Natural killer cell treated with Interleukin-12 subunit alpha and Interleukin-12 subunit beta and Interleukin-15 and Interleukin-18, amount 100 ng/mL, for 72 hours (primary cell): Measurements from ENCODE around the gene ACLY. TPM values are rescaled to one million over a fixed set of nuclear protein-coding genes. Genes with fewer than 3 reads are reported as not detected.
A peak's percentile ranks its signal among the peaks of the same experiment; 100 is the strongest.
"Not testable (repeated sequence)": the region's sequence is repeated elsewhere in the genome, so short reads cannot be mapped to it uniquely, and the experiment has no call there.

Experiments used
- ATAC-seq, 2 donors: fragments of 150-1000 bp; cut with Tn5 transposase in 1 of 2; sonication (Bioruptor Pico), chemical (Tn5 transposase) in 1 of 2; 2 replicates each; pipeline ENCODE4 v1.10.0; 2021
- DNase-seq: peaks from one replicate; pipeline ENCODE4 v3.0.0; 2022; ENCODE audit warnings: low spot score
- H3K27ac Mint-ChIP-seq, 2 donors: 1 replicate in 1 of 2; 2 replicates in 1 of 2; pipeline ENCODE4 v1.8.0; 2022; ENCODE audit warnings: mixed read lengths in 2 of 2, mild to moderate bottlenecking in 1 of 2, moderate library complexity in 1 of 2
- H3K27me3 Mint-ChIP-seq, 2 donors: 1 replicate in 1 of 2; 2 replicates in 1 of 2; pipeline ENCODE4 v1.8.0; 2022; ENCODE audit warnings: mixed read lengths in 2 of 2
- H3K36me3 Mint-ChIP-seq: one replicate; pipeline ENCODE4 v1.8.0; 2022; ENCODE audit warnings: mixed read lengths
- H3K4me1 Mint-ChIP-seq, 2 donors: 1 replicate in 1 of 2; 2 replicates in 1 of 2; pipeline ENCODE4 v1.8.0; 2022; ENCODE audit warnings: low read depth in 2 of 2, mixed read lengths in 2 of 2, mild to moderate bottlenecking in 1 of 2
- H3K4me3 Mint-ChIP-seq: one replicate; pipeline ENCODE4 v1.8.0; 2022; ENCODE audit warnings: mixed read lengths
- H3K9me3 Mint-ChIP-seq: 2 replicates; pipeline ENCODE4 v1.8.0; 2022; ENCODE audit warnings: mixed read lengths
- total RNA-seq, 2 donors: library from RNA; stranded (reverse); gene quantifications; one replicate each; pipeline ENCODE4 v1.2.3, GENCODE V29; 2022

Gene ACLY
- total RNA-seq, 2 donors from 2014 or later: 200 to 243 TPM

- Mint-ChIP-seq H3K4me3 (peak within 1 kb of the TSS; percentile 78), H3K36me3 (no peaks in the 10 kb centered on the region), H3K9me3 (no peaks in the 10 kb centered on the region), H3K4me1 (peaks cover 7% of the 10 kb centered on the region in 2 donors), H3K27me3 (peaks cover 0 to 2% of the 10 kb centered on the region in 2 donors), H3K27ac (peak within 1 kb of the TSS in 1 of 2 donors; percentile 19)
- DNase-seq (peak; percentile 71), ATAC-seq (peak; percentile 89 to 91)
Observed at GRCh38 chr17:41835800-41836549, 82.8 kb downstream of the ACLY start, which contains the start of gene NT5C3B. Gene NT5C3B (minus strand): TSS chr17:41836232. CDS start chr17:41836193, 39 bp downstream.

DNA sequence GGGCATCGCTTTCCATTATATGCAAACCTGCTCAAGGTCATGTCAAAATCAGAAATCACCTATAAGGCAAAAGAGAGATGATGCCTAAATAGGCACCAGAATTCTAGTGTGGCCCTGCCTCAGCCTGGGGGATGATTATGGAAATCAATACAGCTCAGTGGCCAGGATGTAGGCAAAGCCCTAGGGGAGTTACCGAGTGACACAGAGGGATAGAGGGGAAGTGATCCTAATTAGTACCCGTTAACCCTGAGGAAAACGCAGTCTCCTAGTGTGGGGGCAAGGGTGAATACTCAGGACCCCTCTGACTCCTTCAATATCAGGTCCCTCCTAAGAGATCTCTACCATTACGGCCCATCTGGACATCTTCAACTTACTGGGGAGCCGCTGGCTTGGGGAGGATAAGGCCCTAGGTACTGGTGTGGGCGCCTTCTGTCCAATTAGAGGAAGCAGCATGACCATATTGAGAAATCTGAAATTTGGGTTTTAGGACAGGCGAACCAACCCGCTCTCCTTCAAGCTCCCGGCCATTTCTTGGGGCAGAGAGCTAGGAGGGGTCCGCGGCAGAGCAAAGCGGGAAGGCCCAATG is 83.4 kb downstream of the ACLY start:
- peak; percentile 17 to 49 for ATAC-seq
- no peaks in the 10 kb centered on the region for H3K36me3 Mint-ChIP-seq
- peak overlapping the region; percentile 78 for H3K4me3 Mint-ChIP-seq
- no peak for DNase-seq
- H3K27me3 Mint-ChIP-seq: peaks cover 0 to 2% of the 10 kb centered on the region in 2 donors
- peak overlapping the region in 1 of 2 donors; percentile 19 for H3K27ac Mint-ChIP-seq
- H3K4me1 Mint-ChIP-seq: peaks cover 7% of the 10 kb centered on the region in 2 donors
- H3K9me3 Mint-ChIP-seq: no peaks in the 10 kb centered on the region

DNA sequence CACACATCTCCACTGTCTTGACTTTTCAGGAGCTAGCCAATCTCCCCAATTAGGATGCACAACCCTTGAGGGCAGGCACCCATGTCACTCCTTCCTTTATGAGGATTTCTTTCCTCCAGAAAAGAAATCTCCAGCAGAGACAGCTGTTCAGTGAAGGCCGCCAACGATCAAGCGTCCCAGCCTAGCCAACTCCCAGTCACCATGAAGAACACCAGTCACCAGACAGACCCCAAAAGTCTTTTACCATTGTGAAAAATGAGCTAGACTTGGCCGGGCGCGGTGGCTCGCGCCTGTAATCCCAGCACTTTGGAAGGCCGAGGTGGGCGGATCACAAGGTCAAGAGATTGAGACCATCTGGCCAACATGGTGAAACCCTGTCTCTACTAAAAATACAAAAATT is 88.8 kb downstream of the ACLY start:
- ATAC-seq, DNase-seq, H3K9me3 Mint-ChIP-seq, H3K36me3 Mint-ChIP-seq, H3K4me3 Mint-ChIP-seq, H3K27me3 Mint-ChIP-seq, H3K4me1 Mint-ChIP-seq, H3K27ac Mint-ChIP-seq: not testable (repeated sequence)

GRCh38 chr17:41825175-41825845 is 93.4 kb downstream of the ACLY start:
- H3K4me3 Mint-ChIP-seq: no peak overlapping the region
- no peaks in the 10 kb centered on the region for H3K9me3 Mint-ChIP-seq
- H3K27me3 Mint-ChIP-seq: no peaks in the 10 kb centered on the region
- H3K27ac Mint-ChIP-seq: no peak overlapping the region
- H3K36me3 Mint-ChIP-seq: peaks cover 4% of the 10 kb centered on the region
- no peak for DNase-seq
- H3K4me1 Mint-ChIP-seq: no peaks in the 10 kb centered on the region
- ATAC-seq: no peak

GRCh38 chr17:41824086-41824485 is 94.7 kb downstream of the ACLY start:
- ATAC-seq (no peak), DNase-seq (no peak)
- no peaks in the 10 kb centered on the region for H3K4me1 Mint-ChIP-seq
- no peak overlapping the region for H3K27ac Mint-ChIP-seq
- no peaks in the 10 kb centered on the region for H3K9me3 Mint-ChIP-seq
- no peaks in the 10 kb centered on the region for H3K27me3 Mint-ChIP-seq
- no peak overlapping the region for H3K4me3 Mint-ChIP-seq
- H3K36me3 Mint-ChIP-seq: no peaks in the 10 kb centered on the region

DNA sequence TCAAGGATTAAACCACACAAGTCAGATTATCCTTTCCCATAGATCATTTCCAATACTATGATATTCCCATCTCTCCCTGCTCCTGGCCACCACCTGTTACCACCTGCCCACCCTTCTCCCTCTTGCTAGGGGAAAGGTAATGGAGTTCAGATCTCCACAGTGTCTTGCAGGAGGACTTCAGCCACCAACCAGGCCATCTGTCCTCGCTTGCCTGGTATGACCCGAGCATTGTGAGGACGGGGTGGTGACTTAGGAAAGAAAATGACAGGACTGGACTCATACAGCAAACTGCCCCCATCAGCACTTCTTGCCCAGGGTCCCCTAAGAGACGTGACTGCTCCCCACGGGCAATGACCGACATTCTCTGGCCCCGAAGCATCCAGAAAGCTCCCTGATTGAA is 95.2 kb downstream of the ACLY start:
- Mint-ChIP-seq H3K27ac (no peak overlapping the region), H3K36me3 (no peaks in the 10 kb centered on the region), H3K4me3 (no peak overlapping the region), H3K27me3 (no peaks in the 10 kb centered on the region), H3K9me3 (no peaks in the 10 kb centered on the region), H3K4me1 (no peaks in the 10 kb centered on the region)
- ATAC-seq (no peak), DNase-seq (no peak)

DNA sequence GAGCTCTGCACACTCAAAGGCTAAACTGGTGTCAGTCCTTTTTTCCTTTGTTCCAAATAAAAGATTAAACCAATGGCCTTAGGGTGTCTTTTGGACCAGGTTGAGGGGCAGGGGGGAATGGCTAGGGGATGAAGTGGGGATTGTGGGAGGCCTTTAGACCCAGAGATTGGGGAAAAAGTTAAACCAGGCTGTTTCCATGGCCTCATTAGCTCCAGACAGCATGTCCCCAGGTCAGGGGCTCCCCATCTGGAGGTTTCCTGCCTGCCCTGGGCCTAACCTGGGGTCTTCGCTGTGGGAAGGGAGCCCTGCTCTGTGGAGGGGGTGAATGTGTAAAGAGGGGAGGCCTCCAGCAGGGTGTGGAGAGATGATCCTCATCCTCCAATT is 95.6 kb downstream of the ACLY start:
- Mint-ChIP-seq H3K36me3 (no peaks in the 10 kb centered on the region), H3K4me1 (no peaks in the 10 kb centered on the region), H3K4me3 (no peak overlapping the region), H3K27me3 (no peaks in the 10 kb centered on the region), H3K9me3 (no peaks in the 10 kb centered on the region), H3K27ac (no peak overlapping the region)
- ATAC-seq: no peak
- no peak for DNase-seq

- DNase-seq: no peak
- no peak overlapping the region for H3K27ac Mint-ChIP-seq
Observed at GRCh38 chr17:41822216-41823140, 96.3 kb downstream of the ACLY start.

DNA sequence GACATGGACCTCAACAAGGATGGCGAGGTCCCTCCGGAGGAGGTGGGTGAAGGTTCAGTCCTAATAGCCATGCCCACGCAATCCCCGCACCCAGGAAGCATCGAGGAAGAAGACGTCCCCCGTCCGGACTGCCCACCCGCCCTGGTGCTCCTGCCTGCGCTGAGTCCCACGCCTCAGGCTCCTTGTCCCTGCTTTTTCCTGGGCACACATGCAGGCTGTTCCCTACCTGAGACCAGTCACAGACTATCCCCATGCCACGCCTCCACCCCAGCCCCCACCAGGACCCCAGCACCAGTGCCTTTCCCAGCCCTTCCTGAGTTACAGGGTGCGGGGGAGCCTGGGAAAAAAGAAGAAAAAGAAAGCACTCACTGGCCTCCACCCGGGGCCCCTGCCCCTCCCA is 97.0 kb downstream of the ACLY start:
- peak in 1 of 2 donors; percentile 18 for ATAC-seq
- no peak overlapping the region for H3K27ac Mint-ChIP-seq
- H3K9me3 Mint-ChIP-seq: no peaks in the 10 kb centered on the region
- no peak overlapping the region for H3K4me3 Mint-ChIP-seq
- no peaks in the 10 kb centered on the region for H3K27me3 Mint-ChIP-seq
- H3K4me1 Mint-ChIP-seq: no peaks in the 10 kb centered on the region
- DNase-seq: no peak
- no peaks in the 10 kb centered on the region for H3K36me3 Mint-ChIP-seq

More at GRCh38 chr17:41822216-41823140, 96.3 kb downstream of the ACLY start:
- ATAC-seq: peak in 1 of 2 donors; percentile 5
- Mint-ChIP-seq H3K27me3 (no peaks in the 10 kb centered on the region), H3K9me3 (no peaks in the 10 kb centered on the region), H3K4me3 (no peak overlapping the region), H3K4me1 (no peaks in the 10 kb centered on the region), H3K36me3 (no peaks in the 10 kb centered on the region)

DNA sequence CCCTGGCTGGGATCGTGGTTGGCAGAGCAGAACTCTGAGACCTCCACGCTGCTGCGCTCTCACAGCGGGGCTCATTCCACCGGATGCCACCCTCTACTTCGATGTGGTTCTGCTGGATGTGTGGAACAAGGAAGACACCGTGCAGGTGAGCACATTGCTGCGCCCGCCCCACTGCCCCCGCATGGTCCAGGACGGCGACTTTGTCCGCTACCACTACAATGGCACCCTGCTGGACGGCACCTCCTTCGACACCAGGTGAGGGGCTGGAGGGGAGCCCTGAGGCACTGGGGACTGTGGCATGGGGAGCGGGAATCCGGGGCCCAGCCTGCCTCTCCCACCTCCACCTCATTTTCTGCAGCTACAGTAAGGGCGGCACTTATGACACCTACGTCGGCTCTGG is 100.7 kb downstream of the ACLY start:
- Mint-ChIP-seq H3K27ac (no peak overlapping the region), H3K9me3 (no peaks in the 10 kb centered on the region), H3K4me1 (no peaks in the 10 kb centered on the region), H3K36me3 (no peaks in the 10 kb centered on the region), H3K4me3 (no peak overlapping the region), H3K27me3 (no peaks in the 10 kb centered on the region)
- no peak for ATAC-seq
- DNase-seq: no peak

Other genes with a start within 250 kb of the ACLY start
- 1,000 to 10,000 TPM; 1,047 to 1,473 TPM for gene EIF1, start 230.1 kb downstream of the ACLY start, total RNA-seq
- not detected for gene GAST, start 206.6 kb downstream of the ACLY start, total RNA-seq
- not detected for gene HAP1, start 184.3 kb downstream of the ACLY start, total RNA-seq
- gene JUP, start 132.2 kb downstream of the ACLY start, total RNA-seq: 1 to 10 TPM in 1 of 2 donors, under 1 TPM in 1; 0.14 to 1.0 TPM
- 1 to 10 TPM; 1.8 to 5.2 TPM for gene P3H4, start 107.0 kb downstream of the ACLY start, total RNA-seq
- gene FKBP10, start 105.9 kb downstream of the ACLY start, total RNA-seq: under 1 TPM; 0.64 to 0.74 TPM
- gene NT5C3B, start 82.7 kb downstream of the ACLY start, total RNA-seq: 10 to 100 TPM; 18.8 to 49.4 TPM
- gene KLHL10, start 81.1 kb downstream of the ACLY start, total RNA-seq: not detected
- 10 to 100 TPM; 14.9 to 15.7 TPM for gene KLHL11, start 53.5 kb downstream of the ACLY start, total RNA-seq
- 1 to 10 TPM in 1 of 2 donors, under 1 TPM in 1; 0.12 to 1.0 TPM for gene ODAD4, start 11.7 kb upstream of the ACLY start, total RNA-seq
- gene CNP, start 47.8 kb upstream of the ACLY start, total RNA-seq: 10 to 100 TPM; 55.6 to 81.9 TPM
- gene DNAJC7, start 98.5 kb upstream of the ACLY start, total RNA-seq: 100 to 1,000 TPM; 119 to 137 TPM
- 10 to 100 TPM; 27.8 to 28.7 TPM for gene NKIRAS2, start 101.1 kb upstream of the ACLY start, total RNA-seq
- gene C17orf113, start 131.7 kb upstream of the ACLY start, total RNA-seq: not detected
- not detected for gene ZNF385C, start 179.5 kb upstream of the ACLY start, total RNA-seq
- 1 to 10 TPM; 7.0 to 7.6 TPM for gene DHX58, start 193.8 kb upstream of the ACLY start, total RNA-seq
- 10 to 100 TPM; 16.5 to 56.5 TPM for gene KAT2A, start 202.4 kb upstream of the ACLY start, total RNA-seq
- not detected for gene HSPB9, start 203.9 kb upstream of the ACLY start, total RNA-seq
- gene RAB5C, start 236.0 kb upstream of the ACLY start, total RNA-seq: 10 to 100 TPM; 67.4 to 73.7 TPM